Ovary (tissue), 9 donors: Measurements from ENCODE around the gene RHBDF1. TPM values are rescaled to one million over a fixed set of nuclear protein-coding genes. Genes with fewer than 3 reads are reported as not detected.

Experiments
- DNase-seq, 5 donors: peaks; one replicate each; pipeline ENCODE4 v3.0.0-alpha.2; 2019 to 2020
- H3K27ac ChIP-seq, 2 donors: fragments of 200-600 bp; one replicate each; pipeline versions ENCODE4 v1.5.1 to v1.8.0; 2019 to 2022
- H3K27me3 ChIP-seq: fragments of 200-600 bp; one replicate; pipeline ENCODE4 v1.8.0; 2022
- H3K36me3 ChIP-seq: fragments of 200-600 bp; sonication (generic); one replicate; pipeline ENCODE4 v1.5.1; 2019
- H3K4me1 ChIP-seq: one replicate; pipeline ENCODE4 v1.8.1; 2013; ENCODE audit warnings: mild to moderate bottlenecking, moderate library complexity; ENCODE audit not compliant: insufficient read depth
- H3K4me3 ChIP-seq: fragments of 200-600 bp; sonication (generic); one replicate; pipeline ENCODE4 v1.5.1; 2017
- H3K9me3 ChIP-seq, 2 donors: fragments of 200-600 bp in 1 of 2; sonication (generic) in 1 of 2; one replicate each; pipeline versions ENCODE4 v1.5.1 to v1.8.1; 2013 to 2019; ENCODE audit warnings: mild to moderate bottlenecking in 1 of 2, moderate library complexity in 1 of 2
- EP300 ChIP-seq: sonication (generic); formaldehyde crosslinking; IDR thresholded peaks from one replicate; pipeline ENCODE4 v1.6.1; 2017; ENCODE audit warnings: antibody characterized with exemption
- POLR2A ChIP-seq: fragments of 450-650 bp; IDR thresholded peaks from one replicate; pipeline ENCODE4 v1.6.1; 2017; ENCODE audit warnings: antibody characterized with exemption, mild to moderate bottlenecking, moderate library complexity
- WGBS, 3 donors: extraction: QIAGEN DNeasy Blood & Tissue Kit in 1 of 3; methylation state at CpG; one replicate each; pipeline versions ENCODE4 v1.1.5 to v1.1.7; 2013 to 2017; 5-methylcytosine and 5-hydroxymethylcytosine counted together
- intact Hi-C, 4 donors: fragments of 100-400 bp; cut with DNase I; formaldehyde crosslinking; loops; one replicate each; pipeline versions ENCODE4 v1.11.0 to v1.15.1; 2022 to 2023
- polyA plus RNA-seq, 2 donors: library from polyadenylated mRNA; stranded (reverse); fragments of 200-250 nt in 1 of 2; fragments of 350-450 nt in 1 of 2; fragmentation: Illumina TruSeq in 1 of 2; extraction: RNeasy Lipid Tissue Mini Kit (QIAGEN cat#74804) in 1 of 2; gene quantifications; one replicate each; pipeline ENCODE4 v1.2.3, GENCODE V29; 2013 to 2014
- total RNA-seq, 7 donors: library from RNA; depleted of rRNA in 2 of 7; stranded (reverse); fragments of >200 nt in 2 of 7; fragmentation: NEBNext Ultra II Directional in 3 of 7; extraction: Animal tissue kit (Norgen Biotek cat#: 25700) in 3 of 7; gene quantifications; one replicate each; pipeline versions ENCODE4 v1.1.0 to v1.2.4, GENCODE V29; 2016 to 2023
- TF ChIP-seq, protein P1 (sequence below), 3 donors: fragments of 450-650 bp in 2 of 3; fragments of 200-600 bp in 1 of 3; IDR thresholded peaks; one replicate each; pipeline versions ENCODE4 v1.5.1 to v1.8.0; 2016 to 2022; ENCODE audit warnings: antibody characterized with exemption in 3 of 3, mild to moderate bottlenecking in 1 of 3
- donor health status: DM: no; HTN: no; CAD: no; lungs with moderate emphysema.
- donor health status: DM: no; HTN: no; CAD: no.
- donor health status: Bipolar disorder and iron deficiency.
- donor health status: DM: yes; HTN: yes; CAD: no.
- donor health status: DM: no; HTN: no; CAD: no.
- donor health status: DM: yes; HTN: yes; CAD: no.

The RHBDF1 gene
- total and polyA plus RNA-seq, 9 donors = 10.9 to 76.0 (median 49.2) TPM

GRCh38 chr16:104928-105327 is 32.5 kb upstream of the RHBDF1 start:
- WGBS, 3 donors = 72 to 86% (median 85%) methylated on average over 3 of the region's 3 CpGs
- Histone ChIP-seq H3K4me3 (no peak overlapping the region), H3K36me3 (no peaks in the 10 kb centered on the region), H3K9me3 (no peaks in the 10 kb centered on the region), H3K4me1 (peaks cover 19% of the 10 kb centered on the region), H3K27ac (no peak overlapping the region), H3K27me3 (no peaks in the 10 kb centered on the region)
- DNase-seq = no peak
- intact Hi-C loops = loop anchor here in 2 of 4 donors (5.0 kb wide), 2 partner anchors 77 to 257 kb away; partner anchors contain the start of gene HBQ1 (in 1 of the 2)
- TF ChIP-seq, protein P1, sequence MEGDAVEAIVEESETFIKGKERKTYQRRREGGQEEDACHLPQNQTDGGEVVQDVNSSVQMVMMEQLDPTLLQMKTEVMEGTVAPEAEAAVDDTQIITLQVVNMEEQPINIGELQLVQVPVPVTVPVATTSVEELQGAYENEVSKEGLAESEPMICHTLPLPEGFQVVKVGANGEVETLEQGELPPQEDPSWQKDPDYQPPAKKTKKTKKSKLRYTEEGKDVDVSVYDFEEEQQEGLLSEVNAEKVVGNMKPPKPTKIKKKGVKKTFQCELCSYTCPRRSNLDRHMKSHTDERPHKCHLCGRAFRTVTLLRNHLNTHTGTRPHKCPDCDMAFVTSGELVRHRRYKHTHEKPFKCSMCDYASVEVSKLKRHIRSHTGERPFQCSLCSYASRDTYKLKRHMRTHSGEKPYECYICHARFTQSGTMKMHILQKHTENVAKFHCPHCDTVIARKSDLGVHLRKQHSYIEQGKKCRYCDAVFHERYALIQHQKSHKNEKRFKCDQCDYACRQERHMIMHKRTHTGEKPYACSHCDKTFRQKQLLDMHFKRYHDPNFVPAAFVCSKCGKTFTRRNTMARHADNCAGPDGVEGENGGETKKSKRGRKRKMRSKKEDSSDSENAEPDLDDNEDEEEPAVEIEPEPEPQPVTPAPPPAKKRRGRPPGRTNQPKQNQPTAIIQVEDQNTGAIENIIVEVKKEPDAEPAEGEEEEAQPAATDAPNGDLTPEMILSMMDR (IDR thresholded peaks at IDR 0.05) = no peak

- WGBS, 3 donors = 79 to 85% (median 82%) methylated on average over 5 of the region's 5 CpGs
- Histone ChIP-seq H3K27me3 (no peaks in the 10 kb centered on the region), H3K9me3 (no peaks in the 10 kb centered on the region), H3K27ac (no peak overlapping the region), H3K36me3 (no peaks in the 10 kb centered on the region), H3K4me3 (no peak overlapping the region), H3K4me1 (peaks cover 19% of the 10 kb centered on the region)
- DNase-seq = no peak
- TF ChIP-seq POLR2A (no peak), EP300 (no peak)
- TF ChIP-seq, protein P1 (IDR thresholded peaks at IDR 0.05) = no peak
- intact Hi-C loops = no loop called here
Measured at GRCh38 chr16:104355-104754, 31.9 kb upstream of the RHBDF1 start.

GRCh38 chr16:102060-102855 is 29.8 kb upstream of the RHBDF1 start:
- H3K4me3 ChIP-seq = no peak overlapping the region
- no peaks in the 10 kb centered on the region for H3K27me3 ChIP-seq
- H3K36me3 ChIP-seq = no peaks in the 10 kb centered on the region
- H3K4me1 ChIP-seq = peaks cover 19% of the 10 kb centered on the region
- TF ChIP-seq EP300 = no peak
- TF ChIP-seq, protein P1 (IDR thresholded peaks at IDR 0.05) = peak in 1 of 3 donors; percentile 8
- WGBS, 3 donors = 8 to 15% (median 11%) methylated on average over 19 of the region's 19 CpGs
- intact Hi-C loops = no loop called here
- DNase-seq = peak; percentile 80 to 90 (median 82)
- no peaks in the 10 kb centered on the region for H3K9me3 ChIP-seq
- peak overlapping the region; percentile 36 to 66 for H3K27ac ChIP-seq

DNA sequence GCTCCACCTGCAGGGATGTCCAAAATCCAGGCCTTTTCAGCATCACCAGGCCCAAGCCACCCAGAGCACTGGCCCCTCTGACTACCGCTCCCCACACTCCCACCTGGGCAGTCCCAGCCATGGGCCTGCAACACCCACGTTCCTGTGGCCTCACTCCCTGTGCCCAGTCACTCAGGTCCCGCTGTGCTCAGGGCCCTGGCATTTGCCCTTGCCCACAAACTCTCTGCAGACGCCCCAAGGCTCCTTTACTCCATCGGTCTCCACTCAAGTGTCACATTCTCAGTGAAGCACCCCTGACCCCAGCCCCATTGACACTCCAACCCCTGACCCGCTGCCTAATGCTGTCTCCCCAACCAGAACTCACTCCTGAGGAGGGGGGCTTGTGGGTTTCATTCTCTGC is 29.2 kb upstream of the RHBDF1 start:
- intact Hi-C loops = no loop called here
- Histone ChIP-seq H3K9me3 (no peaks in the 10 kb centered on the region), H3K27me3 (no peaks in the 10 kb centered on the region), H3K27ac (peak overlapping the region; percentile 36 to 66), H3K36me3 (no peaks in the 10 kb centered on the region), H3K4me3 (no peak overlapping the region), H3K4me1 (peaks cover 22% of the 10 kb centered on the region)
- TF ChIP-seq EP300 = no peak
- TF ChIP-seq, protein P1 (IDR thresholded peaks at IDR 0.05) = no peak
- no peak for TF ChIP-seq POLR2A
- 71 to 86% (median 83%) methylated on average over 6 of the region's 6 CpGs for WGBS, 3 donors
- no peak for DNase-seq
